Measurements from ENCODE around the gene PACSIN1.

Gene PACSIN1

GRCh38 chr6:34465531-34466241 lies at the start of gene PACSIN1:
TSS of gene PACSIN1 (plus strand) at chr6:34466076. CDS start at chr6:34526306, 60,230 bp downstream.
- DNase-seq: no peak

- DNase-seq: no peak
Observed at GRCh38 chr6:34416877-34417371, 49.0 kb upstream of the PACSIN1 start.

- DNase-seq: no peak
Observed at GRCh38 chr6:34418367-34418766, 47.5 kb upstream of the PACSIN1 start.

- no peak for DNase-seq
Observed at GRCh38 chr6:34423254-34423653, 42.6 kb upstream of the PACSIN1 start.

- DNase-seq: no peak
Observed at GRCh38 chr6:34424200-34425131, 41.4 kb upstream of the PACSIN1 start.

- no peak for DNase-seq
Observed at GRCh38 chr6:34425132-34425497, 40.8 kb upstream of the PACSIN1 start.

GRCh38 chr6:34425498-34426410 lies 40.1 kb upstream of the PACSIN1 start, which contains the start of gene RPS10:
TSS of gene RPS10 (minus strand) at chr6:34426069. CDS start at chr6:34425221, 848 bp downstream.
- peak; percentile 90 to 93 for DNase-seq

GRCh38 chr6:34435916-34436315 lies 30.0 kb upstream of the PACSIN1 start:
- DNase-seq: no peak

- DNase-seq: no peak
Observed at GRCh38 chr6:34436803-34437643, 28.9 kb upstream of the PACSIN1 start.

- DNase-seq: no peak
Observed at GRCh38 chr6:34437644-34437970, 28.3 kb upstream of the PACSIN1 start.

- DNase-seq: no peak
Observed at GRCh38 chr6:34438705-34439104, 27.2 kb upstream of the PACSIN1 start.

GRCh38 chr6:34439442-34439841 lies 26.4 kb upstream of the PACSIN1 start:
- no peak for DNase-seq

GRCh38 chr6:34441526-34441925 lies 24.4 kb upstream of the PACSIN1 start:
- no peak for DNase-seq

- DNase-seq: no peak
Observed at GRCh38 chr6:34445313-34445860, 20.5 kb upstream of the PACSIN1 start.

- DNase-seq: no peak
Observed at GRCh38 chr6:34447386-34447785, 18.5 kb upstream of the PACSIN1 start.

GRCh38 chr6:34447910-34448309 lies 18.0 kb upstream of the PACSIN1 start:
- no peak for DNase-seq

- no peak for DNase-seq
Observed at GRCh38 chr6:34451192-34451591, 14.7 kb upstream of the PACSIN1 start.

GRCh38 chr6:34455831-34456230 lies 10.0 kb upstream of the PACSIN1 start:
- no peak for DNase-seq

GRCh38 chr6:34457382-34457741 lies 8.5 kb upstream of the PACSIN1 start:
- DNase-seq: no peak

- DNase-seq: no peak
Observed at GRCh38 chr6:34457742-34458735, 7.8 kb upstream of the PACSIN1 start.
